ENCODE measurements around the gene FZD8. TPM values are rescaled to one million over a fixed set of nuclear protein-coding genes. Genes with fewer than 3 reads are reported as not detected.

FZD8 gene
- total RNA-seq, 1 donor from 2014 or later, result 17.2 TPM

DNA sequence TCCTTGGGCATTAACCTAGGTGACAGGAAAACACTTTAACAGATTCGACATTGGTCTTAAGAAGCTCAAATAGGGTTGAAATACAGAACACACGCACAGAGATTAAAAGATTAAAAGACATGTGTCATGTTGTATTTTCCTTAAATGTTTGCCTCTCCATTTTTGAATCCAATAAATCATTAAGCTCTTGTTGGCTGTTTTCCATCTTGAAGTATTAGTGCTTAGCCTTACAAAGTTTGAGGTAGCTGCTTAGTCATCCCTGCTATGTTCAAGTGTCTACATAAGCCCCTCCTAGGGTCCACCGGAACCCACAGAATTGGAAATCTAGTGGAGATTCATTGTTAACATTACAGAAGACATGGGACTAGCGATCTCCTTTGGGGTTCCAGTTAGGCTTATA lies 49.7 kb downstream of the FZD8 start:
- Histone ChIP-seq H4K20me1 (ENCODE audit: insufficient read depth, low read length) (no peaks in the 10 kb centered on the region), H3K9me3 (ENCODE audit: insufficient read depth, low read depth, low read length) (no peaks in the 10 kb centered on the region), H3K27me3 (ENCODE audit: insufficient read depth, low read length) (no peaks in the 10 kb centered on the region), H2AFZ (ENCODE audit: low read depth, low read length) (no peak overlapping the region), H3K4me2 (ENCODE audit: low read length) (no peak overlapping the region), H3K27ac (ENCODE audit: low read depth, low read length) (no peak overlapping the region), H3K36me3 (ENCODE audit: insufficient read depth, low read length) (no peaks in the 10 kb centered on the region), H3K4me3 (ENCODE audit: insufficient read depth, low read depth, low read length) (no peak overlapping the region), H3K4me1 (ENCODE audit: insufficient read depth, low read length) (no peaks in the 10 kb centered on the region), H3K9ac (ENCODE audit: low read length) (no peak overlapping the region), H3K79me2 (ENCODE audit: insufficient read depth, low read length) (no peaks in the 10 kb centered on the region)
- H3K36me3 Mint-ChIP-seq (ENCODE audit: low read depth, unreplicated experiment), result no peaks in the 10 kb centered on the region
- peaks cover 3% of the 10 kb centered on the region for H3K9me3 Mint-ChIP-seq (ENCODE audit: unreplicated experiment)
- no peak overlapping the region for H3K4me3 Mint-ChIP-seq (ENCODE audit: unreplicated experiment)
- TF ChIP-seq, protein P1, sequence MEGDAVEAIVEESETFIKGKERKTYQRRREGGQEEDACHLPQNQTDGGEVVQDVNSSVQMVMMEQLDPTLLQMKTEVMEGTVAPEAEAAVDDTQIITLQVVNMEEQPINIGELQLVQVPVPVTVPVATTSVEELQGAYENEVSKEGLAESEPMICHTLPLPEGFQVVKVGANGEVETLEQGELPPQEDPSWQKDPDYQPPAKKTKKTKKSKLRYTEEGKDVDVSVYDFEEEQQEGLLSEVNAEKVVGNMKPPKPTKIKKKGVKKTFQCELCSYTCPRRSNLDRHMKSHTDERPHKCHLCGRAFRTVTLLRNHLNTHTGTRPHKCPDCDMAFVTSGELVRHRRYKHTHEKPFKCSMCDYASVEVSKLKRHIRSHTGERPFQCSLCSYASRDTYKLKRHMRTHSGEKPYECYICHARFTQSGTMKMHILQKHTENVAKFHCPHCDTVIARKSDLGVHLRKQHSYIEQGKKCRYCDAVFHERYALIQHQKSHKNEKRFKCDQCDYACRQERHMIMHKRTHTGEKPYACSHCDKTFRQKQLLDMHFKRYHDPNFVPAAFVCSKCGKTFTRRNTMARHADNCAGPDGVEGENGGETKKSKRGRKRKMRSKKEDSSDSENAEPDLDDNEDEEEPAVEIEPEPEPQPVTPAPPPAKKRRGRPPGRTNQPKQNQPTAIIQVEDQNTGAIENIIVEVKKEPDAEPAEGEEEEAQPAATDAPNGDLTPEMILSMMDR (IDR thresholded peaks at IDR 0.05; ENCODE audit: insufficient read depth, low read depth, low read length), result no peak
- TF ChIP-seq EZH2 (IDR thresholded peaks at IDR 0.05; ENCODE audit: insufficient read depth, low read length), result no peak
- H3K27ac Mint-ChIP-seq (ENCODE audit: unreplicated experiment), result no peak overlapping the region
- FAIRE-seq (no peak), DNase-seq (ENCODE audit: low read depth) (no peak)
- H3K4me1 Mint-ChIP-seq (ENCODE audit: low read depth, unreplicated experiment), result no peaks in the 10 kb centered on the region
- peaks cover 13% of the 10 kb centered on the region for H3K27me3 Mint-ChIP-seq (ENCODE audit: low read depth, unreplicated experiment)

DNA sequence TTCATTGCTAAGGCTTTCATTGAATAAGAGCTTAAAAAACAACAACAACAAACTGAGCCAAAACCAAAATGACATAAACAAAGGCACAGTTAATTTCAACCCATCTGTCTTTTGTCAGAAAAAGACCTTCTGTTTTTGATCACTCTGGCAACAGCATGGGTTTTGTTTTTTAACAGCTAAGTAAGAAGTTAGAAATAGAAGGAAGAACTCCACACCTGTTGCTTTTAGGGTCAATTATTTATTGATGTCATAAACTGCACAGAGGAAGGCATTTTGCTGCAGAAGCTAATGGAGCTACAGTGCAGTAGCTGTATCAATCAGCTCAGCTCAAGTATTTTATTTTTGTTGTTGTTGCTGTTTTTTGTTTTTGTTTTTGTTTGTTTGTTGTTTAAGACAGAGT lies 53.3 kb downstream of the FZD8 start:
- Histone ChIP-seq H3K9me3 (ENCODE audit: insufficient read depth, low read depth, low read length) (no peaks in the 10 kb centered on the region), H3K27me3 (ENCODE audit: insufficient read depth, low read length) (no peaks in the 10 kb centered on the region), H2AFZ (ENCODE audit: low read depth, low read length) (no peak overlapping the region), H3K4me2 (ENCODE audit: low read length) (no peak overlapping the region), H3K79me2 (ENCODE audit: insufficient read depth, low read length) (no peaks in the 10 kb centered on the region), H4K20me1 (ENCODE audit: insufficient read depth, low read length) (no peaks in the 10 kb centered on the region), H3K36me3 (ENCODE audit: insufficient read depth, low read length) (no peaks in the 10 kb centered on the region), H3K4me3 (ENCODE audit: insufficient read depth, low read depth, low read length) (no peak overlapping the region), H3K9ac (ENCODE audit: low read length) (no peak overlapping the region), H3K4me1 (ENCODE audit: insufficient read depth, low read length) (no peaks in the 10 kb centered on the region), H3K27ac (ENCODE audit: low read depth, low read length) (no peak overlapping the region)
- no peak overlapping the region for H3K27ac Mint-ChIP-seq (ENCODE audit: unreplicated experiment)
- TF ChIP-seq EZH2 (IDR thresholded peaks at IDR 0.05; ENCODE audit: insufficient read depth, low read length), result no peak
- H3K4me3 Mint-ChIP-seq (ENCODE audit: unreplicated experiment), result no peak overlapping the region
- H3K9me3 Mint-ChIP-seq (ENCODE audit: unreplicated experiment), result peaks cover 7% of the 10 kb centered on the region
- no peak for DNase-seq (ENCODE audit: low read depth)
- H3K36me3 Mint-ChIP-seq (ENCODE audit: low read depth, unreplicated experiment), result peaks cover 3% of the 10 kb centered on the region
- FAIRE-seq, result no peak
- no peaks in the 10 kb centered on the region for H3K4me1 Mint-ChIP-seq (ENCODE audit: low read depth, unreplicated experiment)
- H3K27me3 Mint-ChIP-seq (ENCODE audit: low read depth, unreplicated experiment), result peaks cover 13% of the 10 kb centered on the region

Other genes starting within 250 kb of the FZD8 start
- gene GJD4, start 37.0 kb downstream of the FZD8 start, total RNA-seq, result not detected in 2 replicates